Measurements from ENCODE around the gene ANXA6.

Gene ANXA6

DNA sequence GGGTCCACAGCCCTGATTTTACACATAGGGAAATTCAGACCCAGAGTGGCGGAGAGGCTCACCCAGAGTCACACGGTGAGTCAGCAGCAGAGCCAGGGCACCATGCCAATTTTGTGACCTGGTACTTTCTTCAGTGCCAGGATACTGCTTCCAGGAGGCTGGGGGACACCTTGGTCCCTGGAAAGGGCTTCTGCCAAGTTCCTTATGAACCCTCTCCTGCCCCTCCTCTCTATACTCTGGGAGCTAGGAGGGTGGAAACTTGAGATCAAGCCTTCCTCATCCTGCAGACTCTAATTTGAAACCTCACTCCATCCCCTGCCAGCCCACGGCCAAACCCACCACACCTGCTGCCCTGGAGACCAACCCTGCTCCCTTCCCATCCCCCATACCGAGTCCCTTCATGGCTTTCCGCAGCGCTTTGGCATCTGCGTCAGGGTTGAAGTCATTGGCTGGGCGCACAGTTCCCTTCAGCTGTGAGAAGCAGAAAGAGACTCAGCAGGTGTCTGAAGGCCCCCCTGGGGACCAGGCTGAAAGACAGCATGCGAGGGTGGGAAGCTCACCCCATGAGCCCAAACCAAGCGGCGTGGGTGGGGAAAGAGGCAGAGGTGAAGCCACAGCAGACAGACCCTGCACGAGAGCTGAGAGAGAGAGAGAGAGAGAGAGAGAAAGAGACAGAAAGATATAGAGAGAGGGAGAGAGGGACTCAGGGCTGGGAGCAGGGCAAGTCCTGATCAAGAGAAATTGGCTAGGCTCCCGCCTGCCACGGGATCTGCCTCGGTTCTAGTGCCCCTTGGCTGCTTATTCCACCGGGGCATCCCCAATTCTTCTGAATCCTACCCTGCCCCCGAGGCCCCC lies 33.5 kb downstream of the ANXA6 start:
- TF ChIP-seq, protein P1, sequence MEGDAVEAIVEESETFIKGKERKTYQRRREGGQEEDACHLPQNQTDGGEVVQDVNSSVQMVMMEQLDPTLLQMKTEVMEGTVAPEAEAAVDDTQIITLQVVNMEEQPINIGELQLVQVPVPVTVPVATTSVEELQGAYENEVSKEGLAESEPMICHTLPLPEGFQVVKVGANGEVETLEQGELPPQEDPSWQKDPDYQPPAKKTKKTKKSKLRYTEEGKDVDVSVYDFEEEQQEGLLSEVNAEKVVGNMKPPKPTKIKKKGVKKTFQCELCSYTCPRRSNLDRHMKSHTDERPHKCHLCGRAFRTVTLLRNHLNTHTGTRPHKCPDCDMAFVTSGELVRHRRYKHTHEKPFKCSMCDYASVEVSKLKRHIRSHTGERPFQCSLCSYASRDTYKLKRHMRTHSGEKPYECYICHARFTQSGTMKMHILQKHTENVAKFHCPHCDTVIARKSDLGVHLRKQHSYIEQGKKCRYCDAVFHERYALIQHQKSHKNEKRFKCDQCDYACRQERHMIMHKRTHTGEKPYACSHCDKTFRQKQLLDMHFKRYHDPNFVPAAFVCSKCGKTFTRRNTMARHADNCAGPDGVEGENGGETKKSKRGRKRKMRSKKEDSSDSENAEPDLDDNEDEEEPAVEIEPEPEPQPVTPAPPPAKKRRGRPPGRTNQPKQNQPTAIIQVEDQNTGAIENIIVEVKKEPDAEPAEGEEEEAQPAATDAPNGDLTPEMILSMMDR (IDR thresholded peaks at IDR 0.05; ENCODE audit: control extremely low read depth, extremely low read depth, low read depth, missing control alignments): no peak
- DNase-seq (ENCODE audit: extremely low spot score): peak; percentile 88
- ChIA-PET CTCF (interaction anchor here (0.7 to 13.3 kb wide), 13 partner anchors 9 to 194 kb away, joined by 3 to 304 read pairs (median 23); partner anchors contain the start of gene TNIP1), POLR2A (interaction anchor here (0.6 to 1.3 kb wide), 8 partner anchors 11 to 151 kb away, joined by 3 to 6 read pairs (median 3); partner anchors contain the start of gene GM2A)

DNA sequence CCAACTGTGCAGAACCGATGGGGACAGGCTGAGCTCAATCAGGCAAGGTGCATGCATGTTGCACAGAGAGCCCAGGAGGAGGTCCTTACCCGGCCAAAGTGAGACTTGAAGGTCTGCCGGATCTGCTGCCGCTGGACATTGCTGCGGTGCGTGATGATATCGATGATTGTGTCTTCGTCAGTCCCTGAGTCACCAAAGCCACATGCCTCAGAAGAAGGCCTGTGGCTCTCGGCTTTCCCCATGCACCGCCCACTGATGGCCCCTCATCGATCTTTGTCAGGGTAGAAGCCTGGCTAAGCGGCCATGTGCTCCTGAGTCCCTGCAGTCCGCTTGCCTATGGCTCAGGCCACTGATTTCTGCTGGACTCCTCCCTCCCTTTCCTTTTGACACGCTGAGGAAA lies 34.8 kb downstream of the ANXA6 start:
- ChIA-PET POLR2A (no interaction called here), CTCF (interaction anchor here (1.8 to 13.3 kb wide), 6 partner anchors 7 to 73 kb away, joined by 7 to 304 read pairs (median 109); partner anchors contain the start of gene TNIP1)
- DNase-seq (ENCODE audit: extremely low spot score): no peak
- TF ChIP-seq, protein P1 (IDR thresholded peaks at IDR 0.05; ENCODE audit: control extremely low read depth, extremely low read depth, low read depth, missing control alignments): no peak

DNA sequence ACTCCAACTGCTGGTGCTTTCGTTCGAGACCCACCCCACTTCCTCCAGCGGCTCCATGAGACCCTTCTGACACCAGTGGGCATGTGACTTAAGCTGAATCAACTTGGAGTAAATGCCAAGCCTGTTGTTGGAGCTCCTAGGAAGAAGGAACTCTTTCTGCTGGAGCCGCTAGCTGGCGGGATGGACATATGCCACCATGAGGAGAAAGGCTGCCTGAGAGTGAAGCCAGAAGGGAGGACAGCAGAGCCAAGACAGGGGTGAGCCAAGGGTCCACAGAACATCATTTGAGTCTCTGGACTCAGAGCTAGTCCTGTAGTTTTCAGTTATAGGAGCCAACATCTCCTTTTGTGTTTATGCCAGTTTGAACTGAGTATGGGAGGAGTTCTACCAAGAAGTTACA lies 35.9 kb downstream of the ANXA6 start:
- DNase-seq (ENCODE audit: extremely low spot score): no peak
- POLR2A ChIA-PET: no interaction called here
- TF ChIP-seq, protein P1 (IDR thresholded peaks at IDR 0.05; ENCODE audit: control extremely low read depth, extremely low read depth, low read depth, missing control alignments): no peak
- CTCF ChIA-PET: interaction anchor here (1.2 to 13.3 kb wide), 5 partner anchors 10 to 72 kb away, joined by 3 to 304 read pairs (median 73); no protein-coding TSS in a partner anchor

DNA sequence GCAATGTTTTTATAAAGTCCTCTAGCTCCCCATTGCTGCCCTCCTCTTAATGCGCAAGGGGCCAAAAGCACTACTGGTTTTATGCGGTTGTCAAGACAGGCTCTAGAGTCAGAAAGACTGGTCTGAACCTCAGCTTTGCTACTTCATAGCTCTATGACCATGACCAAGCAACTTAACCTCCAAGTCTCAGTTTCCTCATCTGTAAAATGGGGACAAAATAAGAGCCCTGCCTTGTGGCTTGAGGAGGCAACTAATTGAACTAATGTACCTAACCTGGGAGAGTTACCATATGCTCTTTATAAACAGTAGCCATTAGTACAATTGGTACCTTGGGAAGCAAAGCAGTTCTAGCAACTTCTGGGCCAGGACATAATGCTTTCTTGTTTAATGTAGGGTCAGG lies 36.5 kb downstream of the ANXA6 start:
- ChIA-PET CTCF (interaction anchor here (1.2 to 13.3 kb wide), 5 partner anchors 11 to 71 kb away, joined by 3 to 304 read pairs (median 73); no protein-coding TSS in a partner anchor), POLR2A (no interaction called here)
- DNase-seq (ENCODE audit: extremely low spot score): no peak
- TF ChIP-seq, protein P1 (IDR thresholded peaks at IDR 0.05; ENCODE audit: control extremely low read depth, extremely low read depth, low read depth, missing control alignments): no peak

DNA sequence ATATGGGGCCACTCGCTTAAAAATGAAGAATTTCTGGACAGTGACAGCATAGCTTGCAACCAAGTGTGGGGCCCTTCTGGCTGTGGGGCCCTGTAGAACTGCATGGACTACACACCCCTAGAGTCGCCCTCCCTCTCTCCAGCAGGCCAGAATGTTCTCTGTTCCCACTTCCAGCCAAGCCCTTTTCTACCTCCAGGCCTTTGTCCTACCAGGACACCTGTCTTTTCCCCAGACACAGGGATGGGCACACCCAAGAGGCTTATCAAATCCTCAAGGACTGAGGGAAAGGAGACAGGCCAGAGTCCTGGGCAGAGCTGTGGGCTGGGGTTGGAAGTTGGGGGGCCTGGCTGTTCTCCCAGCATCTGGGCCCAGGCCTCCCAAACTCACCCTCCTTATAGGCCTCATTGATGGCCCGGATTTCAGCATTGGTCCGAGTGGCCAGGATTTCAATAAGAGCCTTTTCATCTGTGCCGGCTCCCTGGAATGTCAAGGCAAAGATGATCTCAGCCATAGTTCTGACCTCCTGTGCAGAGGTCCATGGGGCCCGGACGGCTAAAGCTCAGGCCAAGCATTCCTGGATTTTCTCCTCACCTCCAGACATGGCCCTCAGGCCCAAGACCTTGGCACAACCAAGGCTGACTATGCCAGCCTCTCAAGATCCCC lies 38.5 kb downstream of the ANXA6 start:
- POLR2A ChIA-PET: no interaction called here
- TF ChIP-seq, protein P1 (IDR thresholded peaks at IDR 0.05; ENCODE audit: control extremely low read depth, extremely low read depth, low read depth, missing control alignments): no peak
- no peak for DNase-seq (ENCODE audit: extremely low spot score)
- CTCF ChIA-PET: interaction anchor here (1.5 to 14.8 kb wide), 5 partner anchors 7 to 68 kb away, joined by 5 to 325 read pairs (median 145); no protein-coding TSS in a partner anchor

DNA sequence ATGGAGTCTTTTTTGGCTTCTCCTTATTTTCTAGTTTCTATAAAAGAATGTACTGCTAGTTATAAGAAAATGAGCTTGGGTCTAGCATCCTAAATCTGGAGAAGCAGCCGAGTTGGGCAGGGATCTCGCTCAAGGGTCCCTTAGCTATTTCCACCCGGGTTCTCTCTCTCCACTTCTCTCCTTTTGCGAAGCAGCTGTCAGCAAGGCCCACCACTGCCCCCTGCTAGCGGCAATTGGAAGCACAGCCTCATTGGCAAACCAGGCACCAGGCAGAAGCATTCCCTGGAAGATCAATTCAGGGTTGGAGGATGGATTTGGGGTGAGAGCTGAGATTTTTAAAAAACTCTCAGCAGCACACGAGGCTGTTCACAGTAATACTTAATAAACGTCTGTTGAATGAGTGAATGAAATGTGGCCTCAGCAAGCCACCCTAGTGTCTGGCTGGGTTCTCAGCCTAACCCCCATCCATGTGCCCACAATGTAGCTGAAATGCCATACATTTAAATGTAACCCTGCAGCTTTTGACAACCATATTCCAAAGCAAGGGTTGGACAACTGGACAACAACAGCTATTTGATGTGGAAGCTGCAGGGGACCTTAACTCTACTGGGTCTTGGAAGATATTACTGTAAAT lies 42.2 kb downstream of the ANXA6 start:
- POLR2A ChIA-PET: interaction anchor here (0.7 to 1.5 kb wide), 6 partner anchors 9 to 63 kb away, joined by 3 read pairs; no protein-coding TSS in a partner anchor
- peak; percentile 69 for DNase-seq (ENCODE audit: extremely low spot score)
- CTCF ChIA-PET: interaction anchor here (0.7 to 14.8 kb wide), 56 partner anchors 10 to 557 kb away, joined by 3 to 325 read pairs (median 6); partner anchors contain the start of genes ANXA6, GM2A, RBM22 and TNIP1
- TF ChIP-seq, protein P1 (IDR thresholded peaks at IDR 0.05; ENCODE audit: control extremely low read depth, extremely low read depth, low read depth, missing control alignments): peak; percentile 93
